HepG2 (cell line): ENCODE results near the gene KRCC1. TPM values are rescaled to one million over a fixed set of nuclear protein-coding genes. Genes with fewer than 3 reads are reported as not detected.
A peak's percentile ranks its signal among the peaks of the same experiment; 100 is the strongest.

Source experiments
- ARID3A ChIP-seq: IDR thresholded peaks from 2 replicates; pipeline ENCODE4 v1.6.1; 2012; ENCODE audit warnings: low read depth, low read length, improper control_type of control experiment
- CREB1 ChIP-seq, 2 experiments: fragments of 450-650 bp in 1 of 2; IDR thresholded peaks; 2 replicates each; pipeline ENCODE4 v1.6.1; 2016 to 2017; ENCODE audit warnings: control low read depth in 1 of 2, mild to moderate bottlenecking in 1 of 2, missing compliant biosample characterization in 1 of 2, missing genetic modification characterization in 1 of 2
- HNRNPUL1 ChIP-seq: fragments of 200-400 bp; formaldehyde crosslinking; IDR thresholded peaks from 2 replicates; pipeline ENCODE4 v1.6.1; 2017; ENCODE audit warnings: low read depth, mild to moderate bottlenecking, low read length, moderate library complexity
- KLF12 ChIP-seq: sonication (generic); formaldehyde crosslinking; IDR thresholded peaks from 2 replicates; pipeline ENCODE4 v1.4.0; 2020; ENCODE audit warnings: missing genetic modification reagents, borderline replicate concordance
- MBD4 ChIP-seq: IDR thresholded peaks from 2 replicates; pipeline ENCODE4 v1.6.1; 2012; ENCODE audit warnings: low read length, inconsistent platforms, borderline replicate concordance
- MXD4 ChIP-seq: IDR thresholded peaks from 2 replicates; pipeline ENCODE4 v1.6.1; 2016; ENCODE audit warnings: mild to moderate bottlenecking, missing biosample characterization, missing genetic modification reagents
- NR1H2 ChIP-seq: sonication (generic); formaldehyde crosslinking; IDR thresholded peaks from 2 replicates; pipeline ENCODE4 v1.8.1; 2022; ENCODE audit warnings: low read depth, missing genetic modification reagents, borderline replicate concordance
- RBM22 ChIP-seq: fragments of 200-400 bp; formaldehyde crosslinking; optimal IDR thresholded peaks from 2 replicates; pipeline ENCODE3; 2017; ENCODE audit warnings: mild to moderate bottlenecking, low read length, moderate library complexity
- TGIF2 ChIP-seq: IDR thresholded peaks from 2 replicates; pipeline ENCODE4 v1.6.1; 2016; ENCODE audit warnings: control low read depth, missing compliant biosample characterization
- ZNF407 ChIP-seq: sonication (generic); formaldehyde crosslinking; IDR thresholded peaks from one replicate; pipeline ENCODE4 v1.5.1; 2020; ENCODE audit warnings: mild to moderate bottlenecking, missing genetic modification reagents; ENCODE audit errors: not compliant biosample characterization
- ZNF564 ChIP-seq: sonication (generic); formaldehyde crosslinking; IDR thresholded peaks from 2 replicates; pipeline ENCODE4 v1.8.1; 2023; ENCODE audit warnings: mild to moderate bottlenecking, missing genetic modification reagents
- ZNF639 ChIP-seq: conservative IDR thresholded peaks from 2 replicates; pipeline ENCODE4 v1.6.1; 2018; ENCODE audit warnings: missing genetic modification reagents
- ZNF704 ChIP-seq: sonication (generic); formaldehyde crosslinking; IDR thresholded peaks from 2 replicates; pipeline ENCODE4 v1.8.1; 2023; ENCODE audit warnings: mild to moderate bottlenecking, inconsistent platforms, moderate library complexity, missing genetic modification reagents, borderline replicate concordance
- ZSCAN22 ChIP-seq: sonication (generic); formaldehyde crosslinking; IDR thresholded peaks from 2 replicates; pipeline ENCODE4 v1.4.0; 2020; ENCODE audit warnings: mild to moderate bottlenecking, missing genetic modification reagents
- ZSCAN9 ChIP-seq: IDR thresholded peaks from 2 replicates; pipeline ENCODE4 v1.6.1; 2016; ENCODE audit warnings: borderline replicate concordance
- polyA plus RNA-seq, 8 experiments: library from polyadenylated mRNA; depleted of rRNA in 3 of 8; stranded (reverse) in 7 of 8; unstranded in 1 of 8; fragments of >200 nt; fragmentation: Illumina TruSeq in 4 of 8; extraction: Trizol in 4 of 8; gene quantifications; 2 replicates each; pipeline versions ENCODE4 v1.2.1 to v1.2.3, GENCODE V29; 2011 to 2016; ENCODE audit warnings: low read depth in 4 of 8, missing spikeins in 1 of 8, mixed read lengths in 1 of 8; ENCODE audit not compliant: insufficient read depth in 1 of 8
- total RNA-seq, 5 experiments: library from RNA; depleted of rRNA; stranded (reverse); fragments of >200 nt; fragmentation: Illumina TruSeq; extraction: Trizol; gene quantifications; 2 replicates each; pipeline ENCODE4 v1.2.3, GENCODE V29; 2016; ENCODE audit warnings: low read depth in 1 of 5

Gene KRCC1
- total and polyA plus RNA-seq, 2 of the 13 experiments (the other 11 are each of a cell fraction or from before 2014, with no cell fraction given): 6.5 to 7.7 TPM

DNA sequence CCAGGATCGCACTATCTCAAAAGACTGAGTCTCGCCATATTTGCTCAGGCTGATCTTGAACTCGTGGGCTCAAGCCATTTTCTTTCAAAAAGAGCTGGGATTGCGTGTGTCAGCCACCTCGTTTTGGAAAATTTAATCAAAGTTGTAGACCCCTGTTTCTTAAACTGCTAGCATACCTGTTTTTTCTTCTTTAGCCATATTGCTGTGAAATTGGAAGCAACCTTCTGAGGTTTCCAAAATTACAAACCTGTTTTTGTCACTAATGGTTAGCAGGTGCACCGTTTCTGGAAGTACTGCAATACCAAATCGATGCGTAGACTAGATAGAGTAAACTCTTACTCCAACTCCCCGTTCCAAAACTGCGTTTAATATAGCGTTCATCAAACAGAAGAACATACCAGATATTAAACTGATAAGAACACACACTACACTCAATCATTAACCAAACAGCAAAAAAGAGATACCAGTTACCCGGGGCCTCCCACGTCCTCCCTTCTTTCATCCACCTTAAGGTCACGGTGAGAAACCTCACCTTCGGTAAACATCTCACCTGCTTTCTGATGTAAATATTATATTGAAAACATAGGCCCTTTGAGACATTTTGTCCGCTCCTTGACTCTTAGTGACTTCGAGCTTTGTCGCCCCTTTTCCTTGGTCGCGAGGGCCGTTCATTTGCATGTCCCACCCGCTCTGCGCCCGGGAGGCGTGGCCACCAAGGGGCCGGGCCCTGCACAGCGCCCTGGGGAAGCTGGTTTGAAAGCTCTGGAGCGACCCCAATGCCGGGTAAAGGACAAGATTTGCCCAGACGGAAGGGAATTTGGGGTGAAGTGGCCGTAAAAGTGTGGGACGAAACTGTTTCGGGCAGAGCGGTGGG lies 39.3 kb downstream of the KRCC1 start, which contains the start of gene RNU2-63P (continued):
- peak; percentile 80 for TF ChIP-seq ZNF639 (CRISPR knock-in tag)
- TF ChIP-seq ZNF407 (CRISPR knock-in tag): peak; percentile 62
- TF ChIP-seq ZNF704 (CRISPR knock-in tag): peak; percentile 46; the same call in 1 of the 2 replicates
- peak; percentile 100 for TF ChIP-seq MBD4
- TF ChIP-seq MXD4: 0 out of 2 replicates have a peak, but pooled peaks have one; percentile 53
- TF ChIP-seq ARID3A: peak; percentile 97
- TF ChIP-seq NR1H2: no peak
- no peak for TF ChIP-seq TGIF2
- TF ChIP-seq HNRNPUL1: 0 out of 2 replicates have a peak, but pooled peaks have one; percentile 30
- peak; percentile 75 for TF ChIP-seq RBM22
- no peak for TF ChIP-seq CREB1 (IDR thresholded peaks at IDR 0.05)
- peak; percentile 62; the same call in 1 of the 2 replicates for TF ChIP-seq CREB1 (CRISPR knock-in tag; IDR thresholded peaks at IDR 0.05)
- TF ChIP-seq ZSCAN9: peak; percentile 79
- peak; percentile 42 for TF ChIP-seq KLF12
- peak; percentile 16; the same call in 1 of the 2 replicates for TF ChIP-seq ZSCAN22 (CRISPR knock-in tag)
- no peak for TF ChIP-seq ZNF564
